Mucosa of descending colon (tissue), 3 donors: ENCODE data around the gene CFAP74. TPM values are rescaled to one million over a fixed set of nuclear protein-coding genes. Genes with fewer than 3 reads are reported as not detected.

ENCODE experiments used
- ATAC-seq: fragments of 200-7000 bp; cut with Tn5 transposase; one replicate; pipeline ENCODE4 v1.9.1; 2020; ENCODE audit warnings: mild to moderate bottlenecking, moderate library complexity
- DNase-seq, 3 donors: peaks; one replicate each; pipeline ENCODE4 v3.0.0-alpha.2; 2020
- H3K36me3 ChIP-seq: fragments of 200-600 bp; one replicate; pipeline ENCODE4 v1.8.0; 2021; ENCODE audit warnings: low read depth, mild to moderate bottlenecking
- H3K4me1 ChIP-seq: fragments of 200-600 bp; one replicate; pipeline ENCODE4 v1.8.0; 2021; ENCODE audit warnings: low read depth, mild to moderate bottlenecking
- H3K4me3 ChIP-seq: fragments of 200-600 bp; one replicate; pipeline ENCODE4 v1.8.0; 2021; ENCODE audit warnings: mild to moderate bottlenecking
- H3K9me3 ChIP-seq: fragments of 200-600 bp; one replicate; pipeline ENCODE4 v1.8.0; 2021; ENCODE audit warnings: mild to moderate bottlenecking
- CTCF ChIP-seq: fragments of 200-600 bp; IDR thresholded peaks from one replicate; pipeline ENCODE4 v1.8.0; 2022; ENCODE audit warnings: antibody characterized with exemption, mild to moderate bottlenecking
- intact Hi-C, 2 donors: fragments of 100-400 bp; cut with DNase I in 1 of 2; cut with micrococcal nuclease in 1 of 2; formaldehyde crosslinking; loops; one replicate each; pipeline versions ENCODE4 v1.11.0 to v1.11.1; 2022; cut with DNase I, micrococcal nuclease
- total RNA-seq, 3 donors: library from RNA; stranded (reverse); fragmentation: NEBNext Ultra II Directional in 2 of 3; extraction: Animal tissue kit (Norgen Biotek cat#: 25700) in 2 of 3; gene quantifications; one replicate each; pipeline versions ENCODE4 v1.2.1 to v1.2.4, GENCODE V29; 2021 to 2023
- donor health status: DM: no; HTN: no; CAD: no; lungs with moderate emphysema.
- donor health status: DM: no; HTN: no; CAD: no.
- donor health status: DM: no; HTN: yes; CAD: no.

CFAP74 gene
- total RNA-seq, 3 donors from 2014 or later: 0.06 to 0.13 TPM; not detected in 1

- no peak for ATAC-seq
- no peak for TF ChIP-seq CTCF
- Histone ChIP-seq H3K36me3 (no peaks in the 10 kb centered on the region), H3K4me3 (no peak overlapping the region), H3K9me3 (no peaks in the 10 kb centered on the region), H3K4me1 (peaks cover 52% of the 10 kb centered on the region)
- intact Hi-C loops: no loop called here
- no peak for DNase-seq
Measured at GRCh38 chr1:1877865-1878436, 125.6 kb downstream of the CFAP74 start.

GRCh38 chr1:1876335-1876930 lies 127.2 kb downstream of the CFAP74 start:
- no peak for TF ChIP-seq CTCF
- Histone ChIP-seq H3K36me3 (no peaks in the 10 kb centered on the region), H3K4me3 (no peak overlapping the region), H3K9me3 (no peaks in the 10 kb centered on the region), H3K4me1 (peaks cover 49% of the 10 kb centered on the region)
- intact Hi-C loops: no loop called here
- ATAC-seq (no peak), DNase-seq (no peak)

- Histone ChIP-seq H3K4me3 (no peak overlapping the region), H3K36me3 (no peaks in the 10 kb centered on the region), H3K4me1 (peaks cover 44% of the 10 kb centered on the region), H3K9me3 (no peaks in the 10 kb centered on the region)
- intact Hi-C loops: no loop called here
- ATAC-seq: no peak
- no peak for DNase-seq
- no peak for TF ChIP-seq CTCF
Measured at GRCh38 chr1:1875932-1876331, 127.7 kb downstream of the CFAP74 start.

GRCh38 chr1:1874901-1875300 lies 128.7 kb downstream of the CFAP74 start:
- no peak for TF ChIP-seq CTCF
- DNase-seq: no peak
- ATAC-seq: no peak
- Histone ChIP-seq H3K4me1 (peaks cover 34% of the 10 kb centered on the region), H3K4me3 (no peak overlapping the region), H3K36me3 (no peaks in the 10 kb centered on the region), H3K9me3 (no peaks in the 10 kb centered on the region)
- intact Hi-C loops: no loop called here

GRCh38 chr1:1873186-1873585 lies 130.4 kb downstream of the CFAP74 start:
- ATAC-seq: peak; percentile 96
- intact Hi-C loops: no loop called here
- no peaks in the 10 kb centered on the region for H3K36me3 ChIP-seq
- DNase-seq: peak; percentile 71 to 86 (median 76)
- H3K4me3 ChIP-seq: no peak overlapping the region
- H3K4me1 ChIP-seq: peaks cover 30% of the 10 kb centered on the region
- no peaks in the 10 kb centered on the region for H3K9me3 ChIP-seq
- TF ChIP-seq CTCF: no peak
